ENCODE data around the gene MLXIP.
A peak's percentile ranks its signal among the peaks of the same experiment; 100 is the strongest.
"Not testable (repeated sequence)": the region's sequence is repeated elsewhere in the genome, so short reads cannot be mapped to it uniquely, and the experiment has no call there.

MLXIP gene

DNA sequence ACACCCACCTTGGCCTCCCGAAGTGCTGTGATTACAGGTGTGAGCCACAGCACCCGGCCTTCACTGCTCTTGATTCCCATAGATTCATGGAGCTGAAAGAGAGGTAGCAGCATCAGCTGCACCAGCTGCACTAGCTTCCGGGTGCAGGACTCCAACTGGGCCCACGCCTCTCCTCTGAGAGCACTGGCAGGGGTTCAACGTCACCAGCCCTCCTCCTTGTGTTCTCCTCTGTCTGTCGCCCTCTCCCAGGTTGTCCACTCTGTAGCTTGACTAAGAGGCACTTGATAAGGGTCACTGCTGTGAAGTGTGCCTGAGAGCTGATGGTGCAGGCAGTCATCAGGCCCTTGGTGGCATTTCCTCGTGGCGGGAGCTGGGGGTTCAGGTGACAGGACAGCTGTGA, 28.3 kb downstream of the MLXIP start:
- Mint-ChIP-seq H3K36me3 (peaks cover 5 to 11% of the 10 kb centered on the region in 2 donors), H3K4me1 (peaks cover 34 to 67% of the 10 kb centered on the region in 2 donors), H3K4me3 (no peak overlapping the region), H3K27me3 (no peaks in the 10 kb centered on the region), H3K9me3 (no peaks in the 10 kb centered on the region), H3K27ac (no peak overlapping the region)
- no peak for DNase-seq
- no peak for ATAC-seq (replicated peaks)

DNA sequence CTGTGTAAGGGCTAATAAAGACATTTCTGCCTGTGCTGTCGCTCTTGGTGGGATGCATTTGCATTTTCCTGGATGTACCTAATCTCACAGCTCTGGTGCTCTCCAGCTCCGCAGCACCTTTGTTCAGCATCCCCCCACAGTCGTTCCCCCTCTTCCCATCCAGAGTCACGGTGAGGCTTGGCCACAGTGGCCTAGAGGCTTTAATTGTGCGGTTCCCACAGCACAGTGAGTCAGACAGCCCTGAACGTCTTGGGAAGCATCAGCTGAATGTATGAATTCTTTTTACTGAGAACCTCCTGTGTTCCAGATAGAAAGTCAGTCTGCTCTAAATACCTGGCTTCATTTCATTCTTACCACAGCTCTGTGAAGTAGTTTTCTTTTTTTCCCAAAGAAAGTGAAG, 28.7 kb downstream of the MLXIP start:
- peaks cover 5 to 14% of the 10 kb centered on the region in 2 donors for H3K36me3 Mint-ChIP-seq
- ATAC-seq (replicated peaks) (no peak), DNase-seq (no peak)
- H3K27me3 Mint-ChIP-seq = no peaks in the 10 kb centered on the region
- H3K27ac Mint-ChIP-seq = no peak overlapping the region
- no peaks in the 10 kb centered on the region for H3K9me3 Mint-ChIP-seq
- no peak overlapping the region for H3K4me3 Mint-ChIP-seq
- H3K4me1 Mint-ChIP-seq = peaks cover 38 to 70% of the 10 kb centered on the region in 2 donors

DNA sequence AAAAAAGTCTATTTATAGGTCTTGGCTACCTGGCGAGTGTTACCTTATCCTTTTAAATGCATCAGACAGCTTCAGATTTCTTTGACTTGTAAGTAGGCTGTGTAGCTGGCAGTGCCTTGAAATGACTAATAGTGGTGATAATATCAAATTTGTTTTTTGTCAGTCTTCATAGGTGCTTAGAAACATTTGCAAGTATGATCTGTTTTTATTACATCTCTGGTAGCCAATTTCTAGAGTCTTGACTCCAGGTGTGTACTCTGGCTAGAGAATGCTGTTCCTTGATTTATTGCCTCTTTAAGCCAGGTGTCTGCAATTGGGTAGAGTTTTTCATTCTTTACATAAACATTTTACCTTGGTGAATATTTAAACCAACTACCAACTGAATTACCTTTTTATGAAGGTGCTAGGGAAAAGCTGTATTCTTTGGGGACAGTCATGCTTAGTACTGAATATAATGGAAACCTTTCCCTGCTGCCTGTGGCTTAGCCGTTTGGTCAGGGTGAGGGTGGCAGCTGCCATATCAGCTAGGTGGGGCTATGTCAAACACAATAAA, 32.6 kb downstream of the MLXIP start:
- H3K36me3 Mint-ChIP-seq = peaks cover 3 to 10% of the 10 kb centered on the region in 2 donors

DNA sequence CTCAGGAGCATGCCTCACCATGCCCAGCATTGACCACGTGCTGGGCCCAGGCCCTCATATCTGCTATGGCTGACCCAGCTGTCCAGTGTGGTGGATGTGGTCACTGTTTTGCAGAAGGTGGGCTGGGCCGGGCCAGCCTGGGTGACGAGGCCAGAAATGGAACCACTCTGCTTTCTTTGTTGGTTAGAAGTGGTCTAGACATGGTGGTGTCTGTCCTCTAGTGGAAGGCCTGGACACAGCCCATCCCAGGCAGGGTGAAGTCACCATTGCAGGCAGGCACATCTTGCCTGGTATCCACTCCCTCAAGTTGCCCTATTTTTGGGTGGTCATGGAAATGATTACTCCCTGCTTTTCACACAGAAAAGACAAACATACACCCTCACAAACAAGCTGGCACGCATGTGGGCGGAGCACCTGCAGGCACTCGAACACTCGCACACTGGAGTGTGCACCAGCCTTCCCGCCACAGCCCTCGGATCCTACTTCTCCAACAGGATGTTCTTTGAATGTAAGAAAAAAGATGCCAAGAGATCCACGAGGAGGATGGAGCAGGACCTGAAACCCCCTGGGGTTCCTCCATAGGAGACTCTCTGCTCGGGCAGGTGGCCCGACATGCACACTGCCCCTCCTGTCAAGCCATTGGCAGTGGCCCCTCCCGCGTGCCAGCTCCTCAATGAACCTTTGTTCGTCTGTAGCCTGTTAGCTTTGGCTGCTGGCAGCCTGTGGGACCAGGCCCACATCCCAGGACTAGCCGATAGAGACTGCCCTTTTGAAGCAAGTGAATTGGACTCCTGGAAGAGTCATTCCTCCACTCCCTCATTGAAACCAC, 38.4 kb downstream of the MLXIP start:
- no peak overlapping the region for H3K27ac Mint-ChIP-seq
- H3K4me3 Mint-ChIP-seq = no peak overlapping the region
- no peaks in the 10 kb centered on the region for H3K27me3 Mint-ChIP-seq
- no peak for ATAC-seq (replicated peaks)
- H3K9me3 Mint-ChIP-seq = no peaks in the 10 kb centered on the region
- DNase-seq = no peak
- H3K36me3 Mint-ChIP-seq = peaks cover 2 to 8% of the 10 kb centered on the region in 2 donors
- peaks cover 16 to 24% of the 10 kb centered on the region in 2 donors for H3K4me1 Mint-ChIP-seq

More for the DNA sequence above, 32.6 kb downstream of the MLXIP start:
- Mint-ChIP-seq H3K4me1 (peaks cover 24 to 49% of the 10 kb centered on the region in 2 donors), H3K27me3 (no peaks in the 10 kb centered on the region), H3K9me3 (no peaks in the 10 kb centered on the region), H3K27ac (no peak overlapping the region), H3K4me3 (no peak overlapping the region)
- no peak for ATAC-seq (replicated peaks)
- no peak for DNase-seq

DNA sequence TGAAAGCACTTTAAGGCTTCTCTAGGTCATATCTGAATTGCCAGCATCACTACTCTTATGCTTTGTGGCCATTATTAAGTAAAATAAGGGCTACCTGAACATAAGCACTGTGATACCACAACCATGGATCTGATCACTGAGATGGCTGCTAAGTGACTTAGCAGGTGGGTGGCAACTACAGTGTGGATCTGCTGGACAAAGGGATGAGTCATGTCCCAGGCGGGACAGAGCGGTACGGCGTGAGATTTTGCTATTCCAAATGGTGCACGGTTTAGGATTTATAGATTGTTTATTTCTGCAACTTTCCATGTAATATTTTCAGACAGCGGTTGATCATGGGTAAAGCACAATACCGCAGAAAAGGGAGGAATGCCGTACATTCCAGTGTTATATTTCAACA, 39.4 kb downstream of the MLXIP start:
- peaks cover 2 to 6% of the 10 kb centered on the region in 2 donors for H3K36me3 Mint-ChIP-seq
- peaks cover 17 to 32% of the 10 kb centered on the region in 2 donors for H3K4me1 Mint-ChIP-seq
- H3K27me3 Mint-ChIP-seq = no peaks in the 10 kb centered on the region
- no peak for ATAC-seq (replicated peaks)
- H3K27ac Mint-ChIP-seq = no peak overlapping the region
- no peak overlapping the region for H3K4me3 Mint-ChIP-seq
- H3K9me3 Mint-ChIP-seq = no peaks in the 10 kb centered on the region
- no peak for DNase-seq

DNA sequence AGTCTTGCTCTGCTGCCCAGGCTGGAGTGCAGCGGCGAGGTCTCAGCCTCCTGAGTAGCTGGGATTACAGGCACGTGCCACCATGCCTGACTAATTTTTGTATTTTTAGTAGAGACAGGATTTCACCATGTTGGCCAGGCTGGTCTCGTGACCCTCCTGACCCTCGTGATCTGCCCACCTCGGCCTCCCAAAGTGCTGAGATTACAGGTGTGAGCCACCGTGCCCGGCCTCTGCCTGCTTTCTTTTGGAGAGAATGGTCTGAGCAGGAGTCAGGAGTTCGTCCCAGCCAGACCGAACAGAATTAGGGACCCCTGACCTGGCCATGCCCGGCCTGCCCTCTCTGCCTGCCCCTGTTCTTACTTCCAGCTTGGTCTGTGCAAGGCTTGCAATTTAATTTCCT, 42.8 kb downstream of the MLXIP start:
- not testable (repeated sequence) for H3K9me3 Mint-ChIP-seq; H3K36me3 Mint-ChIP-seq; ATAC-seq (replicated peaks); H3K27me3 Mint-ChIP-seq; DNase-seq; H3K4me3 Mint-ChIP-seq; H3K27ac Mint-ChIP-seq
- peaks cover 24 to 45% of the 10 kb centered on the region in 2 donors for H3K4me1 Mint-ChIP-seq

DNA sequence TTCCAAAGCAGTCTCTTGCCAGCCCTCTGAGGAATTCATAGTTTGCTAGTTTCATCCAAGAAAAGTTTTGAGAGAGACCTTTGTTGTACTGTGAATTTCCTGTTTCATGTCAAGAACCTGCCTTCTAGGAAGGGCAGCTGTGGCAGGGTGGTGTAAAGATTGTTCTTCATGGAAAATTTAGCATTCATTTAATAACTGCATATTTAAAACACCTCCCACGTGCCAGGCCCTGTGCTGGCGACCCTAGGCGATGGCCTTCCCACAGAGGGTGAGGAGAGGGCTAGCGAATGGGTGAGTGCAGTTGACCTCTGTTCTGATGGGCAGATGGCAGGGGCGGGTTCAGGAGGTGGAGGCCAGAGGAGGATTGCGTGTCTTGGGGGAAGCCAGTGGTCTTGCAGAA, 43.2 kb downstream of the MLXIP start:
- ATAC-seq (replicated peaks) (peak; percentile 42 to 54), DNase-seq (no peak)
- Mint-ChIP-seq H3K9me3 (no peaks in the 10 kb centered on the region), H3K4me3 (peak overlapping the region in 1 of 2 donors; percentile 15), H3K36me3 (peaks cover 2 to 6% of the 10 kb centered on the region in 2 donors), H3K27me3 (no peaks in the 10 kb centered on the region), H3K4me1 (peaks cover 24 to 48% of the 10 kb centered on the region in 2 donors), H3K27ac (peak overlapping the region; percentile 93)

DNA sequence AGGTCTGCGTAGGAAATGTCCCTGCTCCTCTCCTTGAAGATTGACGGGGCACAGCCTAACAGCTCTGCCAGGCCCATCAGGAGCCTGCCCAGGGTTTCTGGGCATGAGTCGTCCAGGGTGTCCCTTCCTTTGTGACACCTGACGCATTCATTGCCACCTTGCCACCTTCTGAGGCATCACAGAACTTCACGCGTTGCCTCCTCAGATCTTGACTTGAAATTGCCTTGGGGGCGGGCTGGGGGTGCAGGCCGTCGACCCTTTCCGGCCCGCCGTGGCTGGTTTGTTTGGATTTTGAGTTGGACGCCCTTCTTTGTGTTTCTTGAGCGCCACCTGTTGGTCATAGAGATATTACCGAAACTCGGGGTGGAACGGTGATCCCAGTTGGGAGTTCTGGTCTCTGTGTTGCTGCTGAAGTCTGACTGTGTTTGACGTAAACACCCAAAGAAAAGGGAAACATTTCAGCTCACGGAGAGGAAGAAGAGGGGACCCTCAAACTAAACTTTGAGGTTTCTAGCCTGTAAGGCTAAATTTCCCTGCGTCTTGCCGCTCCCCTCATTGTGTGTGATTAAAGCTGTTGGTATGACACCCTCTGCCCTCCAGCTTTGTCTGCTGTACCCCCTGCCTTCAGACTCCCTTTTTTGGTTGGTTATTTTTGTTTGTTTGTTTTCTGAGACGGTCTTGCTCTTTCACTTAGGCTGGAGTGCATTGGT, 44.6 kb downstream of the MLXIP start:
- DNase-seq (peak; percentile 45), ATAC-seq (replicated peaks) (peak; percentile 64 to 68)
- Mint-ChIP-seq H3K27ac (peak overlapping the region; percentile 89), H3K27me3 (no peaks in the 10 kb centered on the region), H3K9me3 (no peaks in the 10 kb centered on the region), H3K4me3 (peak overlapping the region; percentile 17 to 53), H3K36me3 (peaks cover 3 to 6% of the 10 kb centered on the region in 2 donors), H3K4me1 (peaks cover 24 to 53% of the 10 kb centered on the region in 2 donors)

DNA sequence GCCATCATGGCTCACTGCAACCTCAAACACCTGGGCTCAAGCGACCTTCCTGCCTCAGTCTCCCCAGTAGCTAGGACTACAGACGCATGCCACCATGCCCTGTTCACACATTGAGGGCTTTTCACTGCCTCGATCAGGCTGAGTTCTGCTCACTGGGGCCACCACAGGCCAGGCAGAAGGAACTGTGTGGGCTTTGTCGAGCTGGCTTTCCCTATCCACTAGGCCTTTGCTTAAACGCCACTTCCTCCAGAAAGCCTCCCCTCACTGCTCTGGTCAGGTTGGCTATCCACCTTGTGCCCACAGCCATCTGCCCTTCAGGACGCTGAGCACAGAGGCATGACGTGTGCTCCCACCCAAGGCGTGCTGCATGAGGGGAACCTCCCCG, 45.2 kb downstream of the MLXIP start:
- Mint-ChIP-seq H3K4me1 (peaks cover 24 to 53% of the 10 kb centered on the region in 2 donors), H3K4me3 (no peak overlapping the region), H3K36me3 (peaks cover 5 to 7% of the 10 kb centered on the region in 2 donors), H3K27ac (no peak overlapping the region), H3K9me3 (no peaks in the 10 kb centered on the region), H3K27me3 (no peaks in the 10 kb centered on the region)
- DNase-seq = no peak
- ATAC-seq (replicated peaks) = no peak

DNA sequence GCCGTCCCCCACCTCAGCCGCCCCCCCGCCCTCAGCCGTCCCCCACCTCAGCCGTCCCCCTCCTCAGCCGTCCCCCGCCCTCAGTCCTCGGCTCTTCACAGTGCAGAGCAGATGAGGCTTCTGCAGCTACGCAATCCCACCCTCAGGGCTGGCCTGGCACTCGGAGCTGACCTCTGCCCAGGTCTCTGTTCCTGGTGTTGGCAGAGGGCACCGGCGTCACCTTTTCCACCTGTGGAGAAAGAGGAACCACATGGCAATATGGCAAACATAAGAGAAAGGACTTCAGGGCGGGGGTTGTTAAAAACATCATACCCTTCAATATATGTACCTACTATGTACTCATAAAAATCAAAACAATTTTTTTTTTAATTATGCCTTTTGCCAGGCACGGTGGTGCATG, 45.8 kb downstream of the MLXIP start:
- Mint-ChIP-seq H3K27me3 (no peaks in the 10 kb centered on the region), H3K27ac (no peak overlapping the region), H3K36me3 (peaks cover 7% of the 10 kb centered on the region in 2 donors), H3K4me3 (no peak overlapping the region), H3K4me1 (peaks cover 22 to 53% of the 10 kb centered on the region in 2 donors), H3K9me3 (no peaks in the 10 kb centered on the region)
- ATAC-seq (replicated peaks) (no peak), DNase-seq (no peak)

DNA sequence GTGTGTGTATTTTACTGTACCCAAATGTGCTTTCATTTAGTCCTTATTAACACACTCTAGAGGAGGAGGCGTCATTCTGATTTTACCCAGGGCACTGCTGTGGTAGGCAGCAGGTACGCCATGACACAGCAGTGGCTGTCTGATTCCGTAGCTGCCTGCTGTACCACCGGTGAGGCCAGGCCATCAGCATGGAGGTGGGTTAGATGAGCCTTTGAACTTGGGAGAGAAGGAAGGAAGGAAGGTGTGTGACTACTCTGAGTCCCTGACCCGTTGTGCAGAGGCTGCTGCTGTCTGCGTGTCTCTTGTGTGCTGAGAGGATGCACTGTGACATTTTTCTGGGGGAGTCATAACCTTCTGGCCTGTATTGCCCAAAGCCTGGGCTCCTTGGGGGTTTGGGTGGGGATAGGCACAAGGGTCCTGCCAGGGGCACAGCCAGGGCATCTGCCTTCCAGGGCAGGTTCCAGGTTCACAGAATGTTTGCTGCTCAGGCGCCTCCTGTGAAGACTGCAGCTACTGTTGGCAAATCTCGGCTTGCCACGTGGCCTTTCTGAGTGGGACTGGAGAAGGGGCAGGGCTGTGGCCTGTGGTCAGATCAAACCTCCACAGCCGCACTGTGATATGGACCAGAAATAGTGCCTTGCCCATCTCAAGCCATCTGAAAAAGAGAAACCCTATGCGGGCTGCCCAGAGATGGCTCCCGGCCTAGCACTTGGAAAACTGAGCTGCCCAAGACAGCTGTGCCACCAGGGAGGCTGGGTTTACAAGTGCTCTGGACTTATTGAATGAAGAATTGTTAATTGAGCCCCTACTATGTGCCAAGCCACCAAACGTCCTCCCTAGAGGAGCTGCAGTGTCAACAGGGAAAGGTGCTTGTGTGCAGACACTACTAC, 47.1 kb downstream of the MLXIP start:
- Mint-ChIP-seq H3K4me1 (peaks cover 21 to 47% of the 10 kb centered on the region in 2 donors), H3K27me3 (no peaks in the 10 kb centered on the region), H3K4me3 (no peak overlapping the region), H3K36me3 (peaks cover 11 to 16% of the 10 kb centered on the region in 2 donors), H3K27ac (no peak overlapping the region), H3K9me3 (no peaks in the 10 kb centered on the region)
- DNase-seq (no peak), ATAC-seq (replicated peaks) (no peak)

DNA sequence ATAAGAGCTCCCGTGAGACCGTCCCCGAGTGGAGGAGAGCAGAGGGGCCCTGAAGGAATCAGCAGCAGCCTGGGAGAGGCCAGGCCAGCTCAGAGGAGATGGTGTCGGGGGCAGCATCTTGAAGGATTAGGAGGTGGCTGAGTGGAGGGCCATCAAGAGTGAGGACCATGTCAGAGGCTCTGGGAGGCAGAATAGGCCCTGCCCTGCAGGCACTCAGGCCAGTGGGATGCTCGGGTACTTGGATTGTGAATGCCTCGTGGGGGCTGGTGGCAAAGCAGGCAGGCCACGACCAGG, 47.7 kb downstream of the MLXIP start:
- Mint-ChIP-seq H3K27me3 (no peaks in the 10 kb centered on the region), H3K27ac (no peak overlapping the region), H3K36me3 (peaks cover 11 to 21% of the 10 kb centered on the region in 2 donors), H3K9me3 (no peaks in the 10 kb centered on the region), H3K4me1 (peaks cover 20 to 45% of the 10 kb centered on the region in 2 donors), H3K4me3 (no peak overlapping the region)
- DNase-seq (no peak), ATAC-seq (replicated peaks) (no peak)

DNA sequence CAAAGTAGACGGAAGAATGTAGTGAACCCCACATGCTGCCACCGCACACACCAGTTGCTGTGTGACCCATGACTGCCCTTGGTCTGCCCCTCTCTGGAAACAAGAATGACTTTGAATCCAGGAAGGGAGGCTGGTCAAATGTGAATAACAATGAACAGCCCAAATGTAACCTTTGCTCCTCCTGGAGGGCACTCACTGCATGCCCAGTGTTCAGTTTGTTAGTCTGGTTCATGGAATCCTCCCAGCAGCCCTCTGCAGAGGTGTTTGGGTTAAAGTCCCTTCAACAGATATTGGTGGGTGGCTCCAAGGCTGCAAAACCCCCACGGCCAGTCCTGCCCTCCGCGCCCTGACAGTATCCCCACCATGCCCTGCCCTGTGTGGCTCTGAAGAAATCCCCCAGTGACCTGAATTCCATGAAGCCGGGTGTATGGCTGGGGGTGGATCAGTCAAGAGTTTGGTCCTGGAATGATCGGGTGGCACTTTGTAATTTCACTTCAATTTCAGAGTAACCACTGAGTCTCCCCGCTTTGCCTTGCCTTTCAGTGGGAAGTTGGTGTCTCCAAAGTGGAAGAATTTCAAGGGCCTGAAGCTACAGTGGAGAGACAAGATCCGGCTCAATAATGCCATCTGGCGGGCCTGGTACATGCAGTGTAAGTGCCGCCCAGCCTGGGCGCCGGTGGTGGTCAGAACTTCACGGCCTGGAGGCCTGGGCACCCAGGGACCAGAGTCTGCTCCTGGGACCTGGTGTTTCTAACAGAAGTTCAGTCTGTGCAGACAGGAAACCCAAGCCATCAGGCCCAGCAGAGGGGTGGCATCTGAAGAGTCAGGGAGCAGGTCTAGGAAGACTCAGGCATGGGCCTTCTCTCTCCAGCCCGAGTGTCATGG, 48.4 kb downstream of the MLXIP start:
- no peak overlapping the region for H3K4me3 Mint-ChIP-seq
- DNase-seq (no peak), ATAC-seq (replicated peaks) (no peak)
- no peaks in the 10 kb centered on the region for H3K9me3 Mint-ChIP-seq
- peaks cover 13 to 38% of the 10 kb centered on the region in 2 donors for H3K4me1 Mint-ChIP-seq
- no peaks in the 10 kb centered on the region for H3K27me3 Mint-ChIP-seq
- peaks cover 11 to 18% of the 10 kb centered on the region in 2 donors for H3K36me3 Mint-ChIP-seq
- peak overlapping the region; percentile 71 for H3K27ac Mint-ChIP-seq
